NCI-H1930 (cell line): ENCODE results near the gene FUT8.
"Not testable (repeated sequence)": the region's sequence is repeated elsewhere in the genome, so short reads cannot be mapped to it uniquely, and the experiment has no call there.

Experiments used
- DNase-seq, 2 experiments: peaks; one replicate each; lab custom pipeline; 2025; lab: John Stamatoyannopoulos, UW

FUT8 gene

DNA sequence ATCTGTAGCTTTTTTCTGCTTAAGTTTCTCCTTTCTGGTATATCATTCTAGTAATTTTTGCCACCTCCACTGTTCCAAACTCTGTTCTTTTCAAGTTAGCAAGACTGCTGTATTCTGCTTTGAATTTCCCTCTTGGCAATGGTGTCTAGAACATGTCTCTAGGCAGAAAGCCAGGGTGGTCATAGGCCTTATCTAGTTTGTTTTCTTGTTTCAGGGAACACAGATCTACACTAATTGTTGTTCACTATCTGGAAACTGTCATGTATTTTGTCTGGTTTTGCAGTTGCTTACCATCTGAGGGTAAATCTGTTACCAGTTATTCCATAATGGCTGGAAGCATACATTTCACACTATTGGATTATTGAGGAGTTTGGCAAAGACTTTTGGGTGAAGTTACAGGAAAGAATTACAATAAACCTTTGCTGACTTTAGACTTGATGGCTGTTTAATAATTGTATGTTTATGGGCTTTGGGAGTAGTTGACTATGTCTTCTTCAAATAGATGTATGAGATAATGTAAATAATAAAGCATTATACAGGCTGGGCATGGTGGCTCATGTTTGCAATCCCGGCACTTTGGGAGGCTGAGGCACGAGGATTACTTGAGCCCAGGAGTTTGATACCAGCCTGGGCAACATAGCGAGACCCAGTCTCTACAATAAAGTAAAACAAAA is 41.4 kb downstream of the FUT8 start:
- no peak for DNase-seq

DNA sequence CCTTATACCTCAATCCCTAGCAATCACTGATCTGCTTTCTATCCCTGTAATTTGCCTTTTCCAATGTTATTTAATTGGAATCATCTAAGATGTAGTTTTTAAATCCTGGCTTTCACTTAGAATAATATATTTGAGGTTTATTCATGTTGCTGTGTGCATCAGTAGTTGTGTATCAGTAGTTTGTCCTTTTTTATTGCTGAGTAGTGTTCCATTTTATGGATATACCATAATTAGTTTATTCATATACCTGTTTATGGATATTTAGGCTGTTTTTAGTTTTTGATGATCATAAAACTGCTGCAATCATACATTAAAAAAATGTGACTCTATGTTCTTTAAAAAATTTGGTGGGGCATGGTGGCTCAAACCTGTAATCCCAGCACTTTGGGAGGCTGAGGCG is 43.7 kb downstream of the FUT8 start:
- DNase-seq: no peak

DNA sequence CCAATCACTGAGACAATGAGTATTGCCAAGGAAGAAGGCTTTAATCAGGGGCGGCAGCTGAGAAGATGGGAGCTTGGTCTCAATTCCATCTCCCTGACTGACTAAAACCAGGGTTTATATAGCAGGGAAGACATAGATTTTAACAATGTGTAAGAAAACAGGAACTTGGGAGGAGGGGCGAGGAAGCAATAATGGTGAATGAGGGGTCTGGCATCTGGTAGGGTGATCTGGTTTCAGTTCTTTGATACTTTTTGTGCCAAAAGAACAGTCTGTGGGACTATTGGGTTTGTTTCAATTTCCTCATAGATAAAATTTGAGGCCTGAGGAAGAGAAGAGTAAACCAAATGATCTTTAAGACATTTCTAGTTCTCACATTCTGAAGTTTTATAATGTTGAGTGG is 49.2 kb downstream of the FUT8 start:
- DNase-seq: no peak

GRCh38 chr14:65462411-65462810 is 49.9 kb downstream of the FUT8 start:
- no peak for DNase-seq

DNA sequence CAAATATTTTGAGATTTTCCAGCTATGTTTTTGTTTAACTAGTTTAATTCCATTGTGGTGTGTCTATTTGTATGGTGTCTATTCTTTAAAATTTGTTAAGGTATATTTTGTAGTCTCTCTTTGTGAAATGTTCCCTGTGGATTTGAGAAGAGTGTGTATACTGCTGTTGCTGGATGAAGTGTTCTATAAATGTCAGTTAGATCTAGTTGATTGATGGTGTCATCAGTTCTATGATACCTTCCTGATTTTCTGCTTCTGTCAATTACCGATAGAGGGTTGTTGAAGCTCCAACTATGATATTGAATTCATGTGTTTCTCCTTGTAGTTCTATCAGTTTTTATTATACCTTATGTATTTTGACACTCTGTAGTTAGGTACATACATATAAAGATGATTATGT is 53.1 kb downstream of the FUT8 start:
- DNase-seq: no peak

DNA sequence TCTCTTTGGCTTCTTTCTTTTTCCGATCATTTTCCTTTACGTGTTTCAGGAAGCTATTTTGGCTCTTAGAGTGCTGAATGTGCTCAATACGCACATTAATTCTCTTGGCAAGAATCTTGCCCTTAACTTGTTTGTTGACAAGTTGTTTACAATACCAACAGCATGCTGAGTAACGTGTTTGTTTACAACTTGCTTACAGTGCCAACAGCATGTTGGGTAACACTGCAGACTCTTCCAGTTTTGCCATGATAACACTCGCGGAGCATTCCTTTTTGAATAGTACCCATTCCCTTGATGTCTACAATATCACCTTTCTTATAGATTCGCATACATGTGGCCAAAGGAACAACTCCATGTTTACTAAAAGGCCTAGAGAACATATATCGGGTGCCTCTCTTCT is 55.4 kb downstream of the FUT8 start:
- DNase-seq: not testable (repeated sequence)

- DNase-seq: no peak
Observed at GRCh38 chr14:65469903-65470302, 57.4 kb downstream of the FUT8 start.

DNA sequence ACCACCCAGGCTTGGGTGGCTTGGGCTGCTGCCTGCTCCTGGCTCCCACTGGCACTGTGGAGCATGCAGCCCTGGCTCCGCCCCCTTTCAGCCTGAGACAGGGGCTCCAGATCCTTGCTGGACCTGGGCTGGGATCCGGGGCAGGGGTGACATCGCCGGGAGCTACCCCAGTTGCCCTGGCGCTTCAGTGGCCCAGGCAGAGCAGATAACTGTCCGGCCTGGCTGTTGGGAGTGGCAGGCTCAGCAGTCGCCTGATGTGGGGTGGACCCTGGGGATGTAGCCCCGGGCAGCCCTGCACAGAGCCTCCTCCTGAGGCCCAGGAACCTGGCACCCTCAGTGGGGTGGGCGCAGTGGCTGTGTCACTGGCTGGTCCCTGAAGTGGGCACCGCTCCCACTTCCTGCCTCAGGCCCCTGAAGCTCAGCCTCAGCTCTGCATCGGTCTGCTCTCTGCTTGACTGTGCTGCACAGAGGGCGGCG is 57.9 kb downstream of the FUT8 start:
- DNase-seq: no peak

DNA sequence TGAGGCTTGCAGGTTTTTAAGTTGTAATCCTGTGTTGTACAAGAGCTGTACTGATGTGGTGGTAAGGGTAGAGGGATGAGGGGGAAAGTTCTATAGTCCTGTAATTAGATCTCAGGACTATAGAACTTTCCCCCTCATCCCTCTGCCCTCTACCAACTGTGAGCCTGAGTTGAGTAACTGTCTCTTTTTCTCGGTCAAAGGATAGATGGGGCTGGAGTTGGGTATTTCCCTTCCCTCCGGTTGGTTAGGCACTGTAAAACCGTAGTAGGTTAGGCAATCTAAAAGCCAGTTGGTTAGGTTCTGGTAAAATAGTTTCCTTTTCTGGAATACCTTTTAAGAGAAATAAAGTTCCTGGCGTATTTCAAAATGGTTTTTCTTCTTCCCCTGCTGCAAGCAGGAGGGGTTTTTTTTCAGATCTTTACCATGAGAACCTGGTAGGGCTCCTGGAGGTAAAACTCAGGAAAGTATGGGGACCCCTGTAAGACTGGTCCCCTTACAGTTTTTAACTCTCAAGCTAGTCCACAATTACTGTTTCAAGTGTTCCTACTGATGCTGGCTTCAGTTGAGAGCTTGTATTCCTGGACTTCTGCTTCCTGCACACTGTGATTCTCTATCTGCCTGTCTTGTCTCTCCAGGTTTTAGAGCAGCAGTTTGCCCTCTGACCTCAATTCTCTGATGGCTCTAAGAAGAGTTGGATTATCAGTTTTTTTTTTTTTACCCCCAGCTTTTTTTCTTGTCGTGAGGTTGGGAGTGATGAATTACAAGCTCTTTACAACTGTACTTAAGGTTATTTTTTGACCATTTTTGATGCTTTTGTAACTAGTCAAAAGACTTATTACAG is 58.7 kb downstream of the FUT8 start:
- DNase-seq: no peak

- peak in 1 of 2 experiments; percentile 8 for DNase-seq
Observed at GRCh38 chr14:65472189-65472588, 59.7 kb downstream of the FUT8 start.

GRCh38 chr14:65476273-65476941 is 63.9 kb downstream of the FUT8 start:
- DNase-seq: no peak

DNA sequence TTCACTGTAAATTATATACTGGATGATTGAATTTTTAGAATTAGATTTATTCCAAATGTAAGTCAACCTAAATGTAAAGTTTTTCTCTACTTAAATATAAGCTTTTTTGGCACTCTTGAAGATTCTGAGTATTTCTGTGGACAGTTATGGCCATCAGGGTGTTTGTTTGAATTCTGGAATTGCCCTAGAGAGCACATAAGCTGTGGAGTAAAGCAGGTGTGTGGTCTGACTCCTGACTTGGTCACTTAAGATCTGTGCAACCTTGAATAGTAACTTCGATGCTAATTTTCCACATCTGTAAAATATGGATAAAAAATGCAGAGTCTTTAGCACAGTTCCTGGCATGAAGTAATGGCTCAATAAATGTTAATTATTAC is 64.4 kb downstream of the FUT8 start:
- no peak for DNase-seq

GRCh38 chr14:65478017-65478416 is 65.5 kb downstream of the FUT8 start:
- DNase-seq: no peak

DNA sequence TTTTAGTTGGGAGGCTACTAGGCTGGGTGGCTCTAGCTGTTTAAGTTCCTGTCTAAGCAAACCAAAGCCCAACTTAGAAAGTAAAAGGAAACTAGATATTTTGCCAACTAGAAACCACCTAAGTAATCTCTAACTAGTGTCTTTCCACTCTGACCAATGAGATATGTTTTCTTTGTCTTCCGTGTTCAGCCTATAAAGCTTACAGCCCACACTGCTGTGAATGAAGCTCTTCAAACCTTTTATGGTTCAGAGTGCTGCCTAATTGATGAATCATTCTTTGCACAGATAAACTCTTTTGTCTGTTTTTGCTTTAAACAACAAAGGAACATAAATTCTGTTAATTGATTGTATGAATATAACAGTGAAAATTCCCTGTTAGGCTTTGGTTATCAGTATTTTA is 66.1 kb downstream of the FUT8 start:
- no peak for DNase-seq

DNA sequence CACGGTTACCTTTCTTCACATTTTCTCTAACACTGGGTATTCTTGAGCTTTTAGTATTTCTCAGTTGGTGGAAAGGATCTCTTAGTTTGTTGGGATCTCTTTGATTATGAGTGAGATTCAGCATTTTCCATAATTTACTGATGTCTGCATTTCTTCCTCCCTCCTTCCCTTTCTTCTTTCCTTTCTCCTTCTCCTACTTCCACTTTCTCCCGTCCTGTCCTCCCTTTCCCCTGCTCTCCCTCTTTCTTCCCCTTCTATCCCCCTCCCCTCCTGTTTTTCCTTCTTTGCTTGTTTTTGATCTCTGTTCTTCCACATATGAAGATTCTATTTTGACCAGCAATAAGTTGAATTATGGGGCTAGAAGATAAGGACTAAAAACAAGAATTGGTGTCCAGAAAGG is 66.9 kb downstream of the FUT8 start:
- DNase-seq: no peak

GRCh38 chr14:65482757-65483438 is 70.4 kb downstream of the FUT8 start:
- no peak for DNase-seq

DNA sequence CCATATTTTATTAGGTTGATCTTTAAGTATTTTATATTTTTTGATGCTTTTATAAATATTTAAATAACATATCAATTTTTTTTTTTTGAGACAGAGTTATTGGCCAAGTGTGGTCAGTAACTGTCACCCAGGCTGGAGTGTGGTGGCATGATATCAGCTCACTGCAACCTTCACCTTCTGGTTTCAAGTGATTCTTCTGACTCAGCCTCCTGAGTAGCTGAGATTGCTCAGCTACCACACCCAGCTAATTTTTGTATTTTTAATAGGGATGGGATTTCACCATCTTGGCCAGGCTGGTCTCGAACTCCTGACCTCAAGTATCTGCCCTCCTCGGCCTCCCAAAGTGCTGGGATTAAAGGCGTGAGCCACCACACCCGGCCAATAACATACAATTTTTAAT is 71.1 kb downstream of the FUT8 start:
- no peak for DNase-seq

DNA sequence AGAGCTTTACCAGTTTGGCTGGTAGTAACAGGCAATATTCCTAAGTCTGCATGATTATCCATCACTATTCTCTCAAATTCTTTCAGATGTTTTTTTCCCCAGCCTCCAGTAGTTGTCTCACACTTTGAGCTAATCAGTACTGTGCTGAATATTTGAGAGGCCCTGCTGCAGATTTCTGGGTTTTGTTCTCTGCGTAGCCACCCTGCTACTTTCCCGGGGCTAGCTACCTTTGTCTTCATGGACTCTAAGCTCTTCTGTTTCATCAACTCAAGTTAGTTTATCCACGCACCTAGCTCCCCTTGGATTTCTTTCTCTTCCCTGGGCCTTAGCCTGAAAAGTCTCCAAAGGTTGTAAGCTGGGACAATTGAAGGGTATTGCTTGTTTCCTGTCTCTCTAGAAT is 73.0 kb downstream of the FUT8 start:
- no peak for DNase-seq

- DNase-seq: no peak
Observed at GRCh38 chr14:65486863-65487262, 74.3 kb downstream of the FUT8 start.

DNA sequence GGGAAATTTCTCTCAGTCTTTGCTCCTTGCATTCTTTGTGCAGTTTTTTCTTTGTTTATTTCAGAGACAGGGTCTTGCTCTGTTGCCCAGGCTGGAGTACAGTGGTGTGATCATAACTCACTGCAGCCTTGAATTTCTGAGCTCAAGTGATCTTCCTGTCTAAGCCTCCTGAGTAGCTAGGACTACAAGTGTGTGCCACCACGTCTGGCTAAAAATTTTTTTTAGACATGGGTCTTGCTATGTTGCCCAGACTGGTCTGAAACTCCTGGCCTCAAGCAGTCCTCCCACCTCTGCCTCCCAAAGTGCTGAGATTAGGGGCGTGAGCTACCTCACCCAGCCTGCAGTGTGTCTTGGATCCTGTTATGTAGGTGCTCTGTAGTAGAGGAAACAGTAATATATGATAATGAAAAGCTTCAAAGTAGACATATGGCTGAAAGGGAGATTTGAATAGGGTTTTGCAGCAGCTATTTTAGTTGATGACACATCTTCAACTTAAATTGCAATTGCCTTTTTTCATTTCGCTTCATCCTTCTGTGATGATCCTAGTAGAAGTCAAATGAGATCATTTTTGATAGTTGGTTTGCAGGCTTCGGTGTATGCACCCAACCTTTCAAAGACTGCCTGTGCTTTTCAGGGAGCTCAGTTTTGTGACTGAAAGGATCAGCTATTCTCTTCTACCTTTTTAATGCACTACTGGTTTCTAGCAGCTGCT is 75.4 kb downstream of the FUT8 start:
- no peak for DNase-seq

DNA sequence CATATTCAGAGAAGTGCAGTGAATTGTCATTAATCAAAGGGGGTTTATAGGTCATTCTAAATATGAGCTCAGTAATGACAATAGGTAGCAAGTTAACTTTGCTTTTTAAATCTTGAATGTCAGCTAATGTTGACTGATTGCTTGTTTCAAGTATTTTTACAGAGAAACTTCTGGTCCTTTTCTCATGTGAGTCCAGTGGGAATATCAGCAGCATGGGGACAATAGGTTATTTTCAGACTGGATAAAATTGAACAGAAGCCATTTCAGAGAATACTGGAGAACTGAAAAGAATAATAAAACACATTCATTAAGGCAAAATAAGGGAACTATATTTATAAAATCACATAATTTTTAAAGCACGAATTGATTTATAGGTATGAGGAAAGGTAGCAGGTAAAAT is 78.7 kb downstream of the FUT8 start:
- no peak for DNase-seq

DNA sequence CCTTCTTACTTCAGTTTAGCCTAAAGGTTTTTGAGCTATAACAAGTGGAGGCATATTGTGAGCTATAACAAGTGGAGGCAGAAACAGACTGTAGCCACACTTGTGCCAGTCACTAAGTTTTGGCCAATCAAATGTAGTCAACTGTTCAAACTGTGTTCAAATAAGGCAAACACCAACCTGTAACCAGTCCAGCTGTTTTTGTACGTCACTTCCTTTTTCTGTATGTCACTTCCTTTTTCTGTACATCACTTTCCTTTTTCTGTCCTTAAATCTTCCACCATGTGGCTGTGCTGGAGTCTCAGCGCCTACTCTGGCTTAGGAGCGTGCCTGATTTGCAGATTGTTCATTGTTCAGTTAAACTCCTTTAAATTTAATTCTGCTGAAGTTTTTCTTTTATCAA is 79.7 kb downstream of the FUT8 start:
- no peak for DNase-seq
